ENCODE data around the gene MAP3K13.
"Not testable (repeated sequence)": the region's sequence is repeated elsewhere in the genome, so short reads cannot be mapped to it uniquely, and the experiment has no call there.

Gene MAP3K13

DNA sequence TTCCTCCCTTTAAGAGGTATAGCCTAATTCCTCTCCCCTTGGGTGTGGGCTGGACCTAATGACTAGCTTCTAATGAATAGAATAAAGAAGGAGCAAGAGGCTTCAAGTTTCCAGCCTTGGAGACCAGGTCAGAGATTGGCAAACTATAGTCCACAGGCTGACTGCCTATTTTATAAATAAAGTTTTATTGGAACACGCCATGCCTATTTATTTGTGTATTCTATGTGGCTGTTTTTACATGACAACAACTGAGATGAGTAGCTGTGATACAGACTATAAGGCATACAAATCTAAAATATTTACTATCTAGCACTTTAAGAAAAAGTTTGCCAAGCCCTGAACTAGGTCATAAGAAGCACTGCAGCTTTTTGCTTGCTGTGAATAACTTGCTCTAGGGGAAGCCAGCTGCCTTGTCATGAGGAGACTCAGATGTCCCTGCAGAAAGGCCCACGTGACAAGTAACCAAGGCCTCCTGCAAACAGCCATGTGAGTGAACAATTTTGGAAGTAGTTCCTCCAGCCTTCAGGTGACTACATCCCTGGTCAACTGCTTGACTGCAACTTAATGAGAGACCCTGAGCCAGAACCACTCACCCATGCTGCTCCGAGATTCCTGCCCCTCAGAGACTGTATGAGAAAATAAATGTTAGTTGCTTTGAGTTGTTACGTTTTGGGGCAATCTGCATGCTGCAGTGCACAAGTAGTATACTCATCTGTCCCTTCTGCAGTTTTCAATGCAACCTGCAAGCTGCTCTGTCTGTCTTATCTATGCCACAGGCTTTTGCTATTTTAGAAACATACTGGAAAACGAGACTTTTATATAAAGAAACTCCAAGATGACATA is 21.1 kb upstream of the MAP3K13 start:
- DNase-seq (ENCODE audit: low spot score) = no peak

DNA sequence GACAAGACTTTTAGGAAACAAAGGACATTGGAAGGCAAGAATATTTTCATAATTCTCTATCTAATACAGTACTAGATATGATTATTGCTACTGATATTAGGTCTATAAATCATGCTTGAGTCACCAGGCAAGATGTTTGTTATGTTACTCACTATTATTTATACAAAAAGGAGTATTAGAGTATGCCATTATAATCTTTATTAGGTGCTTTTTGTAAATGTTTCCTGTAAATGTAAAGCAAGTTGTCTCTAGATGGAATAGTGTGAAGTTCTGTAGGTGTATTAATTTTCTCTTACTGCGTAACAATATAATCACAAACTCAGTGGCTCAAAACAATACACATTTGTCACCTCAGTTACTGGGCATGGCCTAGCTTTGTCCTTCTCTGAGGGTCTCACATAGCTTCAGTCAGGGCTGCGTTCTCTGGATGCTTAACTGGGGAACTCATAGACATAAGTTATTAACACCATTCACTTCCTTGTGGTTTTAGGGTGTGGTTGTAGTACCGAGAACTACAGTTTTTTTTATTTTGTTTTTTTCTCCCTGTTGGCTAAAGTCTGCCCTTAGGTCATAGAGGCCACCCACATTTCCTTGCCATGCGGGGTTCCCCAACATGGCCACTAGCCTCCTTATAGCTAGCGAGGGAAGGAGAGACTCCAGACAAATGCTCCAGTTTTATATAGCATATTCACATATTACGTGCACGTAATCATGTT is 20.3 kb upstream of the MAP3K13 start:
- no peak for DNase-seq (ENCODE audit: low spot score)

DNA sequence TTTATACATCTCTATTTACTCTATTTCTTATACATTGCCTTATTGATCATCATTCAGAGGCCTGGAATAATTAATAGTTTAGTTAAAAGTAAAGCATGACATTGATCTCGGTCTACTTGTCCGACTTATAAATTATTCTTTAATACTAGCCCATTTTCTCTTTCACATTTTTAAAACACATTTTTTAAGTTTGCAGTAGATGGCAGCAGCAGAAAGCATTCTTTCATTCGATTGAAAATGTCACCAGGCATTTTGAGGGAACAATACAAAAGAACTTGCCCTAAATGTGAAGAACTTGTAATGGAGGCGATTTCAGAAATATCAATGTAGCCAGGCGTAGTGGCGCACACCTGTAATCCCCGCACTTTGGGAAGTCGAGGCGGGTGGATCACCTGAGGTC is 15.5 kb upstream of the MAP3K13 start:
- DNase-seq (ENCODE audit: low spot score) = no peak

DNA sequence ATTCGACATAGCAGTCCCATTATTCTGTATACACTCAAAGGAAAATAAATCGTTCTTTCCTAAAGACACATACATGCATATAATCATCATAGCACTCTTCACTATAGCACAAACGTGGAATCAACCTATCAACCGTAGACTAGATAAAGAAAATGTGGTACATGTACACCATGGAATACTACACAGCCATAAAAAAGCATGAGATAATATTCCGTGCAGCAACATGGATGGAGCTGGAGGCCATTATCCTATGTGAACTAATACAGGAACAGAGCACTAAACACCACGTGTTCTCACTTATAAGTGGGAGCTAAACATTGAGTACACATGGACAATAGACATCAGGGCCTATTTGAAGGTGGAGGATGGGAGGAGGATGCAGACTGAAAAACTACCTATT is 12.1 kb upstream of the MAP3K13 start:
- DNase-seq (ENCODE audit: low spot score) = no peak

DNA sequence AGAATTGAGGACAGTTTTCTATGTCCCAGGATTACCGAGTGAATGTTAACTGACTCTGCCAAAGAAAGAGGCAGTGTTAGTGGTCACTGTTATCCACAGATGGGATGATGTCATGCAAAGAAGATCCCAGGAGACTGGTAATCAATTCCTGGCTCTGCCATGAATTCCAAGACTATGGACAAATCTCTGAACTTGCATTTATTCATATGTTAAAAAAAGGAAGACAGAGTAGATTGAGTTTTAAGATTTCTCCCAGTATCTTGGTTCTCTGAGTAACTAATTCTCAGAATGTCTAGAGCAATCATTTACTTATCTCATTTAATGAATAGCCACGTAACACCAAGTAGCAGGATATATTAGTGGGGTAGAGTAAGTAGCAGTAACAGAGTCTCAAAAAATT is 11.5 kb upstream of the MAP3K13 start:
- no peak for DNase-seq (ENCODE audit: low spot score)

DNA sequence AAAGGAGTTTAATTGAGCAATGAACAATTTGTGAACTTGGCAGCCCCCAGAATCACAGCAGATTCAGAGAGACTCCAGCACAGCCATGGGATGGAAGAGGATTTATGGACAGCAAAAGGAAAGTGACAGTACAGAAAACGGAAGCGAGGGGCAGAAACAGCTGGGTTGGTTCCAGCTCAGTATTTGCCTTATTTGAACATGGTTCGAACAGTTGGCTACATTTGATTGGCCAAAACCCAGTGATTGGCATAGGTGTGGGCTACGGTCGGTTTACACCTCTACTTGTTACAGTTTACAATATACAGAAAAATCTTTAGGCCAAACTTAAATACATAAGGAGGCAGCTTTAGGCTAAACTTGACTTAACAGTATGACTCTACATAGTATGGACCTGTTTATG is 9.7 kb upstream of the MAP3K13 start:
- DNase-seq (ENCODE audit: low spot score) = no peak

DNA sequence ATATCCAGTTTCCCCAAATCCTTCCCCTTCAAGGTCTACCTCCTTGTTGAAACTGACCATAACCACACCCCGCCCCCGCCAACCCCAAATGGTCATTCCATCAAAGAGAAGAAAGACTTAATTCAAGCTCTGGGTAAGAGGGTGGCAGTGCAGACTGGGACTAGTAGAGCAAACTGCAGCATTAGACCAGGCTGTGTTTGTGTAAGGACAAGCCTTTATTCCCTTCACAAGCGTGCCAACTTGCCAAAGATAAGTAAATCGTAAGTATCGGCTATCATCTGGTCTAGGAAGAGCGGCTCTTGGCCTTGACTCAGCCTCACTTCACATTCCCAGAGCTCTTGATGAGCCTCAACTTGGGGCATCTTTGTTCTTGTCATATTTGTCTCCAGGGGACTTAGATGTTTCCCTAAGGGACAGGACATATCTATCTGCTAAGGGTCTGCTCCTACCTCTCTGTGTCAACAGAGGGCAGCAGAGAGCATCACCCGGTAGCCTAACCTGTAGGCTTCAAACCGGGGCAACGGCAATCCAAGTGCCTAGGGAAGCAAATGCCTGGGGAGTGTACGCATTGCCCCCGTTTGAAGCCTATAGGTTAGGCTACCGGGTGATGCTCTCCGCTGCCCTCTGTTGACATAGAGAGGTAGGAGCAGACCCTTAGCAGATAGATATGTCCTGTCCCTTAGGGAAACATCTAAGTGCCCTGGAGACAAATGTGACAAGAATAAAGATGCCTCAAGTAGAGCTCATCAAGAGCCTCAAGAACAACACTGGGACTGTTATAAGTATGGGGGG is 8.9 kb upstream of the MAP3K13 start:
- DNase-seq (ENCODE audit: low spot score) = peak; percentile 51

DNA sequence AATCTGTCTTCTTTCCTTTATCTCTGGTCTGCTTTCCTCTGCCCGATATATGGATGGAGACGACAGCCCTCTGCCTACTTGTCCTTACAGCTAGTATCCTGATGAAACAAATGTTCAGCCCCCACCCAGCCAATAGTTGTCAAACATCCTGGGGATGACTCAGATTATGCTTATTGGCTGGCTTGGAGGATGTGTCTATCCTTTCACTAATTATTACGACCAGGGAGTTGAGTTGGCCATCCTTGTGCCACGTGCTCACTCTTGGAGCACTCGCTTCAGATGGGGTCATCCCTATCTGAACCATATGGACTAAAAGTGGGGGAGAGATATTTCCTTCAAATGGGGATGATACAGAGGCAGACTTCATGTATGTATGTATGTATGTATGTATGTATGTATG is 6.4 kb upstream of the MAP3K13 start:
- DNase-seq (ENCODE audit: low spot score) = no peak

DNA sequence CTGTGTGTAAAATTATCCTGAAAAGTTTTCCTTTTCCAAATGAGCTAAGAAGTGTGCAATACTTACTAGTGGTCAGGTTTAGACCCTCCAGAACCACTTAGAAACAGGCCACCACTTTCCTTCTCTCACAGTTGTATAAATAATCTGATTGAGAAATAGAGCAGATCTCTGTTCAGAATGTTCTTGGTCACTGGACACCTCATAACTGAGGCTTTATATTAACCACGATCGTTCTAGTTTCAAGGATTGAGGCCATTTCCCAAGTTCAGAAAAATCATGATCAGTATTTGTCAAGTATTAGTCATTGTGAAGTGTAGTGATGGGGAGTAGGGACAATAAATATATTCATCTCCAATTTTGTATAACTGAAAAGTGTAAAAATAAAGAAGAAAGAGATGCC is 1.0 kb upstream of the MAP3K13 start:
- DNase-seq (ENCODE audit: low spot score) = no peak

DNA sequence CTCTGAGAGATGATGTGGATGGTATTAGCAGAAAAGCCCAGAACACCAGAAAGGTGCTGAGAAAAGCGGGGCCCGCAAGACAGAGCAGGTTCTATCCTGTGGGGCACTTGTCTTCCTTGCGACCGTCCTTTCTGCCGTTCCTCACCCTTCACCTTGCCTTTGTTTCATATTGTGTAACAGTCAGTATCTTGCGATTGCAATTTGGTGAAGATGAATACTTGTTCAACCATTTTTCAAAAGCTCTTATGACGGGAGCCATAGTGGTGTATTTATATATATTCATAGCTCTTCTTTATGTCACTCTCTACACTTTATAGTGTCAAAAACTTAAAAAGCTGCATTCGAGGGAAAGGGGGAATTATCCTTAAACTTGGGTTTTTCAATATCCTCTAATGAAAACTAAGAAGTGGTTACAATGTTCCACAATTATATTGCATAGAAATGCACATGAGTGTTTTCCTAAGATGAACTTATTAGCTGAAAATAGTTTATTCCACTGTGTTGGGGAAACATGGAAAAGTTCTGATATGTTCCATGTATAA is 797 bp downstream of the MAP3K13 start:
- no peak for DNase-seq (ENCODE audit: low spot score)

DNA sequence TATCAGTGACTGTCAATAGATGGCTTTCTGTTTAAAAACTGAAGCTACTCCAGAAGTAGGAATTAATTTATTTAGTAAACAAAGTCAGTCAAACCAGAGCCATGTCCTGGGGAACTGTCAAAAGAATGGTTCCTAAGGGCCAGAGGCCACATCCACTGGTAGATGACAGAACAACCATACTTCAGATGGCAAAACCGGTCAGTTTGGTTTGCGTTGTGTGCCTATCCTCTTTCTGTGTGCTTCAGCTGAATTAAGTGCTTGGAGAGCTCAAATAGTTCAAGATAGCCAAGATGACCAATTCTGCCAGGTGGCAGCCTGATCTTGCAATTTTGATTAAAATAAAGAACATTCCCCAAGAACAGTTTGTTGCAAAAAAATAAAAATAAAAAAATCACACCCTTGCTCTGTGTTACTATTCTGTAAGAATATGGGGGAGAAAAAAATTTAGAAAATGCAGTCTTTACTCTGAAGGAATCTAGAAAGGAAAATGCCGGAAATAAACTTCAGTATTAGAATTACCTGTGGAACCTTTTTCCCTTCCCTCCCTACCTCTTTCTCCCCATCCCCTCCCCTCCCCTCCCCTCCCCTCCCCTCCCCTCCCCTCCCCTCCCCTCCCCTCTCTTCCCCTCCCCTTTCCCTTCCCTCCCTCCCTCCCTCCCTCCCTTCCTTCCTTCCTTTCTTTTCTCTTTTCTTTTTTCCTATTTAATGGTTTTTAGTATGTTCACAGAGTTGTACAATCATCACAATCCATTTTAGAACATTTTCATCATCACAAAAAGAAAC is 2.5 kb downstream of the MAP3K13 start:
- no peak for DNase-seq (ENCODE audit: low spot score)

DNA sequence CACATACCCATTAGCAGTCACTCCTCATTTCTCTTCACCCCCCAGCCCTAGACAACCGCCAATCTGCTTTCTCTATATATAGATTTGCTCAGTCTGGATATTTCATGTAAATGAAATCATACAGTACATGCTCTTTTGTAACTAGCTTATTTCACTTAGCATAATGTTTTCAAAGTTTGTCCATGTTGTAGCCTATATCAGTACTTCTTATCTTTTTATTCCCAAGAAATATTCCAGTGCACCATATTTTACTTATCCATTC is 3.1 kb downstream of the MAP3K13 start:
- DNase-seq (ENCODE audit: low spot score) = no peak

DNA sequence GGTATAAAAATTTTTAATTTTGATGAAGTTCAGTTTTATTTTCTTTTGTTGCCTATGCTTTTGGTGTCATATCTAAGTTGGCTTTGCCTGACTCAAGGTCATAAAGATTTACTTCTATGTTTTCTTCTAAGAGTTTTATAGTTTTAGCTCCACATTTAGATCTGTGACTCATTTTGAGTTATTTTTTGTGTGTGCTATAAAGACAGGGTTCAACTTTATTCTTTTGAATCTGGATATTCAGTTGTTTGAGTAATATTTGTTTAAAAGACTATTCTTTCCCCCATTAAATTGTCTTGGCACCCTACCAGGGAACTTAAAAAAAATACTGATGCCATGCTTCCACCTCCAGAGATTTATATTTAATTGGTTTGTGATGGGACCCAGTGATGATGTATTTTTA is 4.0 kb downstream of the MAP3K13 start:
- no peak for DNase-seq (ENCODE audit: low spot score)

DNA sequence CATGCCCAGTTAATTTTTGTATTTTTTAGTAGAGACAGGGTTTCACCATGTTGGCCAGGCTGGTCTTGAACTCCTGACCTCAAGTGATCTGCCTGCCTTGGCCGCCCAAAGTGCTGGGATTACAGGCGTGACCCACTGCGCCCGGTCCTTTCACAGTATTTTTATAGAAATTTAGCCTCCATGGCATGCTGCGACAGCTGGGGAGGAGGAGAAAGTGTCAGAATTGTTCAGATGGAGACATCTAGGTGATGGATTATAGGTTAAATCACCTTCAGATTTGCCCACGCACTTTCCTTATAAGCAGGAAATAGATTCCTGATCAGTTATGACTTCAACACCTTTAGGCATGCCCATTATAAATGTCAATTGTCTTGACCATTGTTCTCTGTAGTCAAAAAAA is 7.4 kb downstream of the MAP3K13 start:
- not testable (repeated sequence) for DNase-seq (ENCODE audit: low spot score)

DNA sequence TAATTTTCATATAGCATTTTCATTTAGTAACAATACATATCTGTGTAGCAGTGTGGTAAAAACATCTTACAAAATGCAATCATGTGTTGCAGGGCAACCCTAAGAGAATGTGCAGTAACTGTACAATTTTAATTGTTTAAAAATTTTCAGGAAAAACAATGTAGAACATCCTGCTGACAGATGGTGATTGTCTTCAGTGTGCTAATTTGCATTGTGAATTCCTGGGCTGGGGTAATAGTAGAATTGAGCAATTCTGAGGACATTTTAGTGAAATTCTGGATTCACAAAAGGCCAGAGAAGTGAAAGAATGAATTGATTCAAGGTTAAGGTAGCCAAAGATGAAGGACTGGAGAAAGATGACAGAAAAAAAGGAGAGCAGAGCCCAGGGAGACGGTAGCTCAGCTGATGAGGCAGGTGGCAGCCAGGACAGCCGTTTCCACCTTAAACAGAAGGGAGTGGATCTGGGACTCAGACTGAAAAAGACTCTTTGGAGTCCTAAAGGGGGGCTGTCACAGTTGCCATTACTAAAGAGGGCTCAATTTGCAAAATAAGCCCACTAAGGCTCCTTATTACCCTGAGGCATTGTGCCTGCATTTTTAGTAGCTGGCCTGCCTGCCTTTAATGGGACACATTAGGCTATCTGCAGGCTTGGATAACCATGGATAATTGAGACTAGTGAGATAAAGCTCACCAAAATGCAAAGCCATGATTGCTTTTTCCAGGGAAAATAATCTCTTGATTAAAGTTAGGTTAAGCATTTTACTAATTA is 8.6 kb downstream of the MAP3K13 start:
- DNase-seq (ENCODE audit: low spot score) = no peak

DNA sequence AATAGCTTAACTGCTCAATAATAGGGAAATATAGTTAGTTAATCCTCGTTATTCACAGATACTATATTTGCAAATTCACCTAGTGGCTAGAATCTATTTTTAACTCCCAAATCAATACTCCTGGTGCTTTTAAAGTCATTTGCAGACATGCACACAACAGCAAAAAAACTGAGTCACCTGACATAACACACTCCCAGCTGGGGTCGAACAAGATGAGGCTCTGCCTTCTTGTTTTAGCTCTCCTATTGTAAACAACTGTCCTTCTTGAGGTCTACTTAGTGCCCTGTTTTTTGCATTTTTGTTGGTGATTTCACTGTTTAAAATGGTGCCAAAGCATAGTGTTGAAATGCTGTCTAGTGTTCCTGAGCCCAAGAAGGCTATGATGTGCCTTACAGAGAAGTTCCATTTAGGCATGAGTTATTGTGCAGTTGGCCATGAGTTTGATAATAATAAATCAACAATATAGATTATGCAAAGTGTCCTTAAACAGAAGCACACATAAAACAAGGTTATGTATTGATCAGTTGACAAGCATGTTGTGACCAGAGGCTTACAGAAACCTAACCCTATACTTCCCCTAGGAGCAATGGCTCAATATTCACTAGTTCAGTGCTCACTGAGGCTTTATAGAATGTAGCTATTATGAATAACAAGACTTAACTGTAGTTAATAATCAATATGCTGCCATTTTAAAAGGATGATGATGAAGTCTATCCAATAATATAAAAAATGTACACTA is 18.6 kb downstream of the MAP3K13 start:
- no peak for DNase-seq (ENCODE audit: low spot score)

DNA sequence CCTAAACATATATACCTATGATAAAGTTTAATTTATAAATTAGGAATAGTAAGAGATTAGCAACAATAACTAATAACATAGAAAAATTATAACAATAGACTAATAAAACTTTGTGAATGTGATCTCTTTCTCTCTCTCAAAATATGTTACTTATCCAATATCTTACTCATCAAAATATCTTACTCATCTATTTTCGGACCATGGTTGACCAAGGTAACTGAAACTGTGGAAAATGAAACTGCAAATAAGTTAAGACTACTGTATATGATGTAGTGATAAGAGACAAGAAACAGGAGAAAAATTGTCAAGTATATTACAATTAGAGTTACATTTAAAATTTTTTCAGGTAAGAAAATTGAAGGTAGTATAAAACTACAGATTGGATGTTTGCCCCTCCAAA is 19.2 kb downstream of the MAP3K13 start:
- DNase-seq (ENCODE audit: low spot score) = no peak

DNA sequence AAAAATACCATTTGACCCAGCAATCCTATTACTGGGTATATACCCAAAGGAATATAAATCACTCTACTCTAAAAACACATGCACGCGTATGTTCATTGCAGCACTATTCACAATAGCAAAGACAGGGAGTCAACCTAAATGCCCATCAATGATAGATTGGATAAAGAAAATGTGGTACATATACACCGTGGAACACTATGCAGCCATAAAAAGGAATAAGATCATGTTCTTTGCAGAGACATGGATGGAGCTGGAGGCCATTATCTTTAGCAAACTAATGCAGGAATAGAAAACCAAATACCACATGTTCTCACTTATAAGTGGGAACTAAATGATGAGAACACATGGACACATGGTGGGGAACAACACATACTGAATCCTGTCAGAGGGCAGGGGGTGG is 23.6 kb downstream of the MAP3K13 start:
- not testable (repeated sequence) for DNase-seq (ENCODE audit: low spot score)

DNA sequence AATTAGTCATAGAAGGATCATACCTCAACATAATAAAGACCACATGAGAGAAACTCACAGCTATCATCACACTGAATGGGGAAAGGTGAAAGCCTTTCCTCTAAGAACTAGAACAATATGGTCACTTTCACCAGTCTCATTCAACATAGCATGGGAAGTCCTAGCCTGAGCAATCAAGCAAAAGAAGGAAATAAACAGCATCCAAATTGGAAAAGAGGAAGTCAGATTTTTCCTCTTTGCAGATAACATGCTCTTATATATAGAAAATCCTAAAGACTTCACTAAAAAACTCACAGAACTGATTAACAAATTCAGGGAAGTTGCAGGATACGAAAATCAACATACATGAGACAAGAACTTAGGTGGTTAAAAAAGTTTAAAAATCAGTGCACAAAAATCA is 24.7 kb downstream of the MAP3K13 start:
- no peak for DNase-seq (ENCODE audit: low spot score)

DNA sequence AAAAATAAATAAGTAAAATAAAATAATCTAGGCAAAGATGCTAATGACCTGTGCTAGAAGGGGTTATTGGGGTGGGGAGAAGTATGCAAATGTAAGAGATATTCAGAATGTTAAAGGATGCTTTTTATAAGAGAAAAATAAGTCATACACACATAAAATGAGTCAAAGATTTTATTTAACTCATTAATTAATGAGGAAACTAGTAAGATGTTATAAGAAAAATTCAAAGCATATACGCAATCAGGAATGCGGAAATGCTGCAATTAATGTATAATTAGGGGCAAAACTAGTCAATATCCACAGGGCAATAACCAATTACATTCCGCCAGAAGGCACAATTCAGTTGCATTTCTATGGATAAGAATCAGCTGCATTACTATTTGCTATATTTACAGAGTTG is 30.1 kb downstream of the MAP3K13 start:
- DNase-seq (ENCODE audit: low spot score) = no peak

DNA sequence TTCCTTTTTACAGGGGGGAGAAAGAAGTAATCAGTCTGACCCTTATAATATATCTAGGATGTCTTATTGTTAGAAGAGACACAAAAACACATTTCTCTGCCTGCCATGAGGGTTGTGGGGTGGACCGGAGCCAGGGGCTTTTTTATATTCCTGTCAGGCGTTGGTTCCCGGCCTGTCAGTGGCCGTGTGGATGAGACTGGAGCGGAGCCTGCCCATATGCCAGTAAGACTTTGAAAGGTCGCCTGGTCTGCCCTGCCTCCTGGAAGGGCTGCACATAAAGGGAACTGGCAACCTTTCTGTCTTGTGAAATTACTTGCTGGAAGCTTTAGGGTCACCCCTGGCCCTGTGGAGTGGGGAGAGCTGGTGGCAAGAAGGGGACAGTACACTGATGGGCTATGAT is 34.7 kb downstream of the MAP3K13 start:
- DNase-seq (ENCODE audit: low spot score) = no peak

All from HuH-7.5 (cell line).